ENCODE results near the gene CMTM4. TPM values are rescaled to one million over a fixed set of nuclear protein-coding genes. Genes with fewer than 3 reads are reported as not detected.

The CMTM4 gene
- total RNA-seq, 1 experiment from 2014 or later: 77.8 TPM

- no peak for TF ChIP-seq SRF (IDR thresholded peaks at IDR 0.05; ENCODE audit: low read depth)
- TF ChIP-seq POLR2AphosphoS5 (IDR thresholded peaks at IDR 0.05; ENCODE audit: low read depth, low read length): peak; percentile 53
- no peak for TF ChIP-seq EGR1 (IDR thresholded peaks at IDR 0.05; ENCODE audit: low read depth)
- TF ChIP-seq, protein P1, sequence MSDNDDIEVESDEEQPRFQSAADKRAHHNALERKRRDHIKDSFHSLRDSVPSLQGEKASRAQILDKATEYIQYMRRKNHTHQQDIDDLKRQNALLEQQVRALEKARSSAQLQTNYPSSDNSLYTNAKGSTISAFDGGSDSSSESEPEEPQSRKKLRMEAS (IDR thresholded peaks at IDR 0.05): peak; percentile 59; the same call in 1 of the 2 replicates
Observed at GRCh38 chr16:66618588-66619375, 77.8 kb downstream of the CMTM4 start (continued).

GRCh38 chr16:66617728-66618127 lies 78.8 kb downstream of the CMTM4 start:
- TF ChIP-seq, protein P1 (IDR thresholded peaks at IDR 0.05): no peak
- 0 out of 2 replicates have a peak, but pooled peaks have one; percentile 9 for TF ChIP-seq SRF (IDR thresholded peaks at IDR 0.05; ENCODE audit: low read depth)
- no peaks in the 10 kb centered on the region for H3K9me2 ChIP-seq (ENCODE audit: insufficient read depth)
- ATAC-seq (no peak), DNase-seq (ENCODE audit: low read depth, low spot score) (no peak)
- H3K4me1 ChIP-seq (ENCODE audit: control insufficient read depth in 1 of 2, insufficient read depth in 2 of 2, low read length in 2 of 2): peaks cover 25 to 33% of the 10 kb centered on the region in 2 experiments
- H2AFZ ChIP-seq (ENCODE audit: low read depth, low read length, poor library complexity, severe bottlenecking): no peak overlapping the region
- CTCF ChIA-PET: interaction anchor here (4.3 kb wide), 1 partner anchor 9 kb away, joined by 41 read pairs; no protein-coding TSS in a partner anchor
- POLR2A ChIA-PET: interaction anchor here (1.4 kb wide), 1 partner anchor 9 kb away, joined by 3 read pairs; no protein-coding TSS in a partner anchor
- peak overlapping the region; percentile 65; the same call in 1 of the 2 replicates for H3K4me2 ChIP-seq (ENCODE audit: low read length)
- intact Hi-C loops (cut with micrococcal nuclease): no loop called here
- H3K9ac ChIP-seq (ENCODE audit: low read length): no peak overlapping the region
- no TSS peak for BruUV-seq (replicated peaks)
- no peaks in the 10 kb centered on the region for H3K27me3 ChIP-seq (ENCODE audit: insufficient read depth, low read length)
- H4K20me1 ChIP-seq (ENCODE audit: insufficient read depth): no peaks in the 10 kb centered on the region
- no peak overlapping the region for H3K4me3 ChIP-seq (replicated peaks in 1 of 2; ENCODE audit: low read depth in 1 of 2, low read length in 2 of 2)
- RAD21 ChIA-PET (ENCODE audit: low non-redundant PET in 1 of 2, low total read pairs in 2 of 2, uncharacterized antibody in 2 of 2, unreplicated experiment in 2 of 2): no interaction called here
- H3K9me3 ChIP-seq (ENCODE audit: control insufficient read depth in 1 of 2, insufficient read depth in 1 of 2, low read depth in 1 of 2, low read length in 2 of 2): no peaks in the 10 kb centered on the region
- no peak overlapping the region; the same call in 1 of the 2 replicates for H3K27ac ChIP-seq (ENCODE audit: low read depth, low read length)
- H3K36me3 ChIP-seq (ENCODE audit: control insufficient read depth in 1 of 2, insufficient read depth in 2 of 2, low read length in 2 of 2): peaks cover 6 to 18% of the 10 kb centered on the region in 2 experiments; a peak in 2 of 4 replicates
- no peaks in the 10 kb centered on the region for H3K79me2 ChIP-seq (ENCODE audit: insufficient read depth, low read length)

DNA sequence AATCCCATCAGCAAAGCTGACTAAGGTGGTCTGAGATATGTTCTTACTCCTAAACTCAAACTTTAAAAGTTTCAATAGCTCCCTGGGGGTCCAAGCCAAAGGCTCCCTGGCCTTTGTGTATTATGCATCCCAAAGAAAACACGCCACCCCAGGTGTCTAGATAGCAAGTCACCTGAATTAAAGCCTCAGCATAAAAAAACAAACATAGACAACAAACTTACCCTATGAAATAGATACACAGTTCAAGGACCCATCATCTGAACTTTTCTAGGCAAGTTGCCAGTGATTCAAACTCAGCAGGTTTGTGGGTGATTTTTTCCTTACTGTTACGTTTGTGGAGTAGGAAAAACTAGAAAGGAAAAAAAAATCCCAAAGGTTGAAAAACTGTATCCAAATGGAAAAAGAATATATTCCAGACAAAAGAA lies 79.5 kb downstream of the CMTM4 start:
- no peak for ATAC-seq
- Histone ChIP-seq H3K9me2 (ENCODE audit: insufficient read depth) (no peaks in the 10 kb centered on the region), H3K9ac (ENCODE audit: low read length) (no peak overlapping the region), H3K4me2 (ENCODE audit: low read length) (no peak overlapping the region), H3K36me3 (ENCODE audit: control insufficient read depth in 1 of 2, insufficient read depth in 2 of 2, low read length in 2 of 2) (peaks cover 6 to 23% of the 10 kb centered on the region in 2 experiments; a peak in 2 of 4 replicates), H3K27ac (ENCODE audit: low read depth, low read length) (no peak overlapping the region), H3K79me2 (ENCODE audit: insufficient read depth, low read length) (no peaks in the 10 kb centered on the region), H3K9me3 (ENCODE audit: control insufficient read depth in 1 of 2, insufficient read depth in 1 of 2, low read depth in 1 of 2, low read length in 2 of 2) (no peaks in the 10 kb centered on the region), H2AFZ (ENCODE audit: low read depth, low read length, poor library complexity, severe bottlenecking) (no peak overlapping the region), H3K4me3 (replicated peaks in 1 of 2; ENCODE audit: low read depth in 1 of 2, low read length in 2 of 2) (no peak overlapping the region), H3K4me1 (ENCODE audit: control insufficient read depth in 1 of 2, insufficient read depth in 2 of 2, low read length in 2 of 2) (peaks cover 25 to 33% of the 10 kb centered on the region in 2 experiments), H3K27me3 (ENCODE audit: insufficient read depth, low read length) (no peaks in the 10 kb centered on the region), H4K20me1 (ENCODE audit: insufficient read depth) (no peaks in the 10 kb centered on the region)
- DNase-seq (ENCODE audit: low read depth, low spot score): no peak
- BruUV-seq (replicated peaks): no TSS peak
- intact Hi-C loops (cut with micrococcal nuclease): no loop called here
- CTCF ChIA-PET: interaction anchor here (4.3 kb wide), 1 partner anchor 8 kb away, joined by 41 read pairs; no protein-coding TSS in a partner anchor
- RAD21 ChIA-PET (ENCODE audit: low non-redundant PET in 1 of 2, low total read pairs in 2 of 2, uncharacterized antibody in 2 of 2, unreplicated experiment in 2 of 2): no interaction called here
- POLR2A ChIA-PET: no interaction called here
- TF ChIP-seq RAD21 (IDR thresholded peaks at IDR 0.05; ENCODE audit: low read depth) (no peak), EZH2 (IDR thresholded peaks at IDR 0.05) (no peak), POLR2AphosphoS5 (IDR thresholded peaks at IDR 0.05; ENCODE audit: low read depth, low read length) (no peak), SRF (IDR thresholded peaks at IDR 0.05; ENCODE audit: low read depth) (no peak), SP1 (IDR thresholded peaks at IDR 0.05; ENCODE audit: low read depth) (no peak), ZNF274 (IDR thresholded peaks at IDR 0.05; ENCODE audit: low read depth, low read length) (no peak), SIN3A (IDR thresholded peaks at IDR 0.05; ENCODE audit: low read depth) (no peak), POLR2A (IDR thresholded peaks at IDR 0.05; ENCODE audit: borderline replicate concordance, extremely low read depth, insufficient read depth, insufficient read length) (no peak), JUND (IDR thresholded peaks at IDR 0.05) (no peak), CBX3 (IDR thresholded peaks at IDR 0.05; ENCODE audit: low read depth) (no peak)
- TF ChIP-seq, protein P1 (IDR thresholded peaks at IDR 0.05): no peak
- TF ChIP-seq, protein P2, sequence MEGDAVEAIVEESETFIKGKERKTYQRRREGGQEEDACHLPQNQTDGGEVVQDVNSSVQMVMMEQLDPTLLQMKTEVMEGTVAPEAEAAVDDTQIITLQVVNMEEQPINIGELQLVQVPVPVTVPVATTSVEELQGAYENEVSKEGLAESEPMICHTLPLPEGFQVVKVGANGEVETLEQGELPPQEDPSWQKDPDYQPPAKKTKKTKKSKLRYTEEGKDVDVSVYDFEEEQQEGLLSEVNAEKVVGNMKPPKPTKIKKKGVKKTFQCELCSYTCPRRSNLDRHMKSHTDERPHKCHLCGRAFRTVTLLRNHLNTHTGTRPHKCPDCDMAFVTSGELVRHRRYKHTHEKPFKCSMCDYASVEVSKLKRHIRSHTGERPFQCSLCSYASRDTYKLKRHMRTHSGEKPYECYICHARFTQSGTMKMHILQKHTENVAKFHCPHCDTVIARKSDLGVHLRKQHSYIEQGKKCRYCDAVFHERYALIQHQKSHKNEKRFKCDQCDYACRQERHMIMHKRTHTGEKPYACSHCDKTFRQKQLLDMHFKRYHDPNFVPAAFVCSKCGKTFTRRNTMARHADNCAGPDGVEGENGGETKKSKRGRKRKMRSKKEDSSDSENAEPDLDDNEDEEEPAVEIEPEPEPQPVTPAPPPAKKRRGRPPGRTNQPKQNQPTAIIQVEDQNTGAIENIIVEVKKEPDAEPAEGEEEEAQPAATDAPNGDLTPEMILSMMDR (IDR thresholded peaks at IDR 0.05 in 2 of 3, conservative IDR thresholded peaks at IDR 0.05 in 1 of 3; ENCODE audit: borderline replicate concordance in 1 of 3, insufficient read depth in 1 of 3, low read depth in 2 of 3, low read length in 2 of 3): no peak

Measured in HCT116 (cell line).